Prostate gland (tissue), 2 donors: ENCODE results near the gene CREBRF.

Source experiments
- CTCF ChIP-seq, 4 experiments: fragments of 200-600 bp in 2 of 4; fragments of 450-650 bp in 2 of 4; sonication (generic) in 2 of 4; IDR thresholded peaks; 1 replicate in 3 of 4; 2 replicates in 1 of 4; pipeline ENCODE4 v1.5.1; 2016 to 2019; ENCODE audit warnings: antibody characterized with exemption in 4 of 4, mild to moderate bottlenecking in 2 of 4, moderate library complexity in 2 of 4
- POLR2A ChIP-seq: fragments of 450-650 bp; IDR thresholded peaks from one replicate; pipeline ENCODE4 v1.6.1; 2016; ENCODE audit warnings: antibody characterized with exemption, mild to moderate bottlenecking
- POLR2AphosphoS5 ChIP-seq: sonication (generic); formaldehyde crosslinking; IDR thresholded peaks from one replicate; pipeline ENCODE4 v1.6.1; 2017; ENCODE audit warnings: antibody characterized with exemption

GRCh38 chr5:173029499-173029921 is 26.6 kb upstream of the CREBRF start:
- TF ChIP-seq CTCF (IDR thresholded peaks at IDR 0.05): no peak
- TF ChIP-seq POLR2A: no peak
- no peak for TF ChIP-seq POLR2AphosphoS5
